ENCODE data around the gene ASCL3. TPM values are rescaled to one million over a fixed set of nuclear protein-coding genes. Genes with fewer than 3 reads are reported as not detected.

The ASCL3 gene
- total RNA-seq, 2 donors from 2014 or later, result not detected

GRCh38 chr11:8971196-8971923 is 28.5 kb upstream of the ASCL3 start:
- H3K27me3 Mint-ChIP-seq (ENCODE audit: insufficient read depth), result no peaks in the 10 kb centered on the region
- H3K9me3 Mint-ChIP-seq, result peaks cover 2% of the 10 kb centered on the region
- no peak overlapping the region for H3K27ac ChIP-seq (ENCODE audit: low read depth, low read length)
- no peaks in the 10 kb centered on the region for H3K36me3 ChIP-seq (ENCODE audit: control insufficient read depth, insufficient read depth, low read length)
- H3K4me1 ChIP-seq (ENCODE audit: control insufficient read depth, insufficient read depth, low read length), result no peaks in the 10 kb centered on the region
- 98 to 100% methylated on average over 2 of the region's 2 CpGs for WGBS, 2 experiments (ENCODE audit: insufficient coverage in 1 of 2, insufficient read length in 1 of 2)
- no peak overlapping the region for H3K4me3 ChIP-seq (ENCODE audit: low read length)
- DNase-seq, result no peak
- no peak overlapping the region for H3K9ac ChIP-seq (ENCODE audit: extremely low read depth, low read length, poor library complexity, severe bottlenecking)
- H3K36me3 Mint-ChIP-seq (ENCODE audit: low read depth), result peaks cover 1% of the 10 kb centered on the region
- H3K27me3 ChIP-seq (ENCODE audit: control insufficient read depth, insufficient read depth, low read length, poor library complexity, severe bottlenecking), result no peaks in the 10 kb centered on the region
- H3K27ac Mint-ChIP-seq, result no peak overlapping the region
- H3K4me1 Mint-ChIP-seq, result no peaks in the 10 kb centered on the region
- H3K4me3 Mint-ChIP-seq, result no peak overlapping the region
- TF ChIP-seq, protein P1, sequence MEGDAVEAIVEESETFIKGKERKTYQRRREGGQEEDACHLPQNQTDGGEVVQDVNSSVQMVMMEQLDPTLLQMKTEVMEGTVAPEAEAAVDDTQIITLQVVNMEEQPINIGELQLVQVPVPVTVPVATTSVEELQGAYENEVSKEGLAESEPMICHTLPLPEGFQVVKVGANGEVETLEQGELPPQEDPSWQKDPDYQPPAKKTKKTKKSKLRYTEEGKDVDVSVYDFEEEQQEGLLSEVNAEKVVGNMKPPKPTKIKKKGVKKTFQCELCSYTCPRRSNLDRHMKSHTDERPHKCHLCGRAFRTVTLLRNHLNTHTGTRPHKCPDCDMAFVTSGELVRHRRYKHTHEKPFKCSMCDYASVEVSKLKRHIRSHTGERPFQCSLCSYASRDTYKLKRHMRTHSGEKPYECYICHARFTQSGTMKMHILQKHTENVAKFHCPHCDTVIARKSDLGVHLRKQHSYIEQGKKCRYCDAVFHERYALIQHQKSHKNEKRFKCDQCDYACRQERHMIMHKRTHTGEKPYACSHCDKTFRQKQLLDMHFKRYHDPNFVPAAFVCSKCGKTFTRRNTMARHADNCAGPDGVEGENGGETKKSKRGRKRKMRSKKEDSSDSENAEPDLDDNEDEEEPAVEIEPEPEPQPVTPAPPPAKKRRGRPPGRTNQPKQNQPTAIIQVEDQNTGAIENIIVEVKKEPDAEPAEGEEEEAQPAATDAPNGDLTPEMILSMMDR (conservative IDR thresholded peaks at IDR 0.05), result no peak
- H3K9me3 ChIP-seq (ENCODE audit: control insufficient read depth, low read length), result no peaks in the 10 kb centered on the region

DNA sequence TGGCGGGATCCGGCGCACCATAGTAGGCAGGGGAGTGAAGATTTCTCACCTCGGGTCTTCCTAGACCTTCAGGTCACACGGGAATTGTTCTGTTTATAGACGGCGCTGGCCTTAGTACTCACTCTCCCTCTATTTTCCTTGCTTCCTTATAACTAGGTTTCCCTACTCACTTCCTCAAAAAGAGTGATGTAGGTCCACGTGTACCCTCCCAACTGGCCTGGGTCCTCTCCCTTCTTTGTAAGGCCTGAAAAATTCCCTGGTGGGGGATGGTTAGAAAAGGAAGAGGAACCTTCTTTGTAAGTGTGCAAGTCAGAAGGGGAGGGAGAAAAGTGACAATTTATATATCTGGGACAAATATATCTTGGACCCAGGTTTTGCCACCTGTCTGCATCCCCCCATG is 24.4 kb upstream of the ASCL3 start:
- H3K4me3 ChIP-seq (ENCODE audit: low read length), result no peak overlapping the region
- H3K27ac Mint-ChIP-seq, result no peak overlapping the region
- H3K9ac ChIP-seq (ENCODE audit: extremely low read depth, low read length, poor library complexity, severe bottlenecking), result no peak overlapping the region
- no peaks in the 10 kb centered on the region for H3K36me3 ChIP-seq (ENCODE audit: control insufficient read depth, insufficient read depth, low read length)
- WGBS, 2 experiments (ENCODE audit: insufficient coverage in 1 of 2, insufficient read length in 1 of 2), result 89 to 94% methylated on average over 7 to 8 of the region's 8 CpGs
- peaks cover 16% of the 10 kb centered on the region for H3K4me1 Mint-ChIP-seq
- peaks cover 6% of the 10 kb centered on the region for H3K4me1 ChIP-seq (ENCODE audit: control insufficient read depth, insufficient read depth, low read length)
- H3K9me3 ChIP-seq (ENCODE audit: control insufficient read depth, low read length), result no peaks in the 10 kb centered on the region
- no peaks in the 10 kb centered on the region for H3K36me3 Mint-ChIP-seq (ENCODE audit: low read depth)
- H3K27me3 Mint-ChIP-seq (ENCODE audit: insufficient read depth), result no peaks in the 10 kb centered on the region
- no peak overlapping the region for H3K27ac ChIP-seq (ENCODE audit: low read depth, low read length)
- no peaks in the 10 kb centered on the region for H3K9me3 Mint-ChIP-seq
- no peak overlapping the region for H3K4me3 Mint-ChIP-seq
- DNase-seq, result no peak
- TF ChIP-seq, protein P1 (conservative IDR thresholded peaks at IDR 0.05), result no peak
- no peaks in the 10 kb centered on the region for H3K27me3 ChIP-seq (ENCODE audit: control insufficient read depth, insufficient read depth, low read length, poor library complexity, severe bottlenecking)

DNA sequence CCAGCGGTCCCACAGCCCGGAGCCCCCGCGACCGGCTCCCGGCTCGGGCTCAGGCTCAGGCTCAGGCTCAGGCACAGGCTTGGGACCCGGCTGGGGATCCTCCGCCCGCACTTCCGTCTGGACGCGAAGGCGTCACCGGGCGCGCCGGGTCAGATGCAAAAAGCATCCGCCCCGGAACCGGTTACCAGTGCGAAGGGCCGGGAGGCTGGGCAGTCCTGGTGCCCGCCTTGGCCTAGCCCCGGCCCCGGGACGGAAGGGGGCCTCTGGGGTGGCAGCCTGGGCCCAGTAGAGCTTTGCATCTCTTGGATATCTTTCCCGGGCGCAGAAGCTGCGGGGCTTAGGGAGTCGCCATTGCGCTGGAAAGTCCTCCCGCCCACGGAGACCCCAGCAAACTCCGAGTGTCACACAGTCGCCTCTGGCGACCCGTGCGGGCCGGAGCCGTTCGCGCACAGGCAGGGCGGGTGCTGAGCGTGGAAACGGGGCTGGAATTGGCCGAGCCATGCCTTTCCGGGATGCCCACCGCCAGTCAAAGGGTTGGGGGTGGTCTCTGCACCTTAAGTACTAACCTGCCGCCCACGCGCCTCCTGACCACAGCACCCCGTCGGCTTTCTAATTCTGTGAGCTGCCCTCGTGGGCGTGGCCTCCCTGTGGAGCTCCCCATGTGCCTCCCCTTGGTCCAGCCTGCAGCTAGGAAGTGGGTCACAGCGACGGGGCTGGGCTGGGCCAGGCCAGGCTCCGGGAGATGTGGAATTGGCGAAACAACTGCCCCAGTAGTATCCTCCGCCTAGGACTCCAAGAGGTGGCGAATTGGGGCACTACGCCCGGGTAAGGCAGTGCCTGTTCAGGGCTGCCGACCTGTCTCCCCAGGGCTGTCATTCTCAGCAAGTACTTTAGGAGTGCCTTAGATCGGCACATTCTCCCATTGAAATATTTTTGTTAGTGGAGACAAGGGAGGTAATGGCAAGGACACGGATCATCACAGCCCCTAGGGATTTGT is 21.8 kb upstream of the ASCL3 start, which contains the start of gene TMEM9B:
Gene TMEM9B, minus strand, starts transcription at position 119 of the 997 bp plus-strand sequence. CDS start 129 bp downstream, outside the sequence.
- Mint-ChIP-seq H3K27ac (peak within 1 kb of the TSS; percentile 90), H3K27me3 (ENCODE audit: insufficient read depth) (no peaks in the 10 kb centered on the region), H3K4me1 (peaks cover 18% of the 10 kb centered on the region), H3K36me3 (ENCODE audit: low read depth) (no peaks in the 10 kb centered on the region), H3K4me3 (peak within 1 kb of the TSS; percentile 82), H3K9me3 (no peaks in the 10 kb centered on the region)
- Histone ChIP-seq H3K4me3 (ENCODE audit: low read length) (peak within 1 kb of the TSS; percentile 90), H3K4me1 (ENCODE audit: control insufficient read depth, insufficient read depth, low read length) (peaks cover 6% of the 10 kb centered on the region), H3K36me3 (ENCODE audit: control insufficient read depth, insufficient read depth, low read length) (no peaks in the 10 kb centered on the region), H3K9me3 (ENCODE audit: control insufficient read depth, low read length) (no peaks in the 10 kb centered on the region), H3K27me3 (ENCODE audit: control insufficient read depth, insufficient read depth, low read length, poor library complexity, severe bottlenecking) (no peaks in the 10 kb centered on the region), H3K9ac (ENCODE audit: extremely low read depth, low read length, poor library complexity, severe bottlenecking) (peak within 1 kb of the TSS; percentile 59), H3K27ac (ENCODE audit: low read depth, low read length) (no peak within 1 kb of the TSS)
- WGBS, 2 experiments (ENCODE audit: insufficient coverage in 1 of 2, insufficient read length in 1 of 2), result 1% methylated on average over 24 to 67 of the region's 67 CpGs
- TF ChIP-seq, protein P1 (conservative IDR thresholded peaks at IDR 0.05), result no peak
- DNase-seq, result peak; percentile 96
